Smooth muscle cell of trachea (primary cell): ENCODE measurements around the gene THAP5. TPM values are rescaled to one million over a fixed set of nuclear protein-coding genes. Genes with fewer than 3 reads are reported as not detected.

Experiments
- total RNA-seq: library from RNA; depleted of rRNA; stranded (reverse); fragments of >200 nt; gene quantifications from 2 replicates; pipeline ENCODE4 v1.2.1, GENCODE V29; 2014

The THAP5 gene, protein sequence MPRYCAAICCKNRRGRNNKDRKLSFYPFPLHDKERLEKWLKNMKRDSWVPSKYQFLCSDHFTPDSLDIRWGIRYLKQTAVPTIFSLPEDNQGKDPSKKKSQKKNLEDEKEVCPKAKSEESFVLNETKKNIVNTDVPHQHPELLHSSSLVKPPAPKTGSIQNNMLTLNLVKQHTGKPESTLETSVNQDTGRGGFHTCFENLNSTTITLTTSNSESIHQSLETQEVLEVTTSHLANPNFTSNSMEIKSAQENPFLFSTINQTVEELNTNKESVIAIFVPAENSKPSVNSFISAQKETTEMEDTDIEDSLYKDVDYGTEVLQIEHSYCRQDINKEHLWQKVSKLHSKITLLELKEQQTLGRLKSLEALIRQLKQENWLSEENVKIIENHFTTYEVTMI
- total RNA-seq, result 15.5 and 17.9 TPM in 2 replicates

GRCh38 chr7:108569381-108570145 is at the start of gene THAP5, which contains the start of gene DNAJB9:
Gene THAP5, minus strand, starts transcription at chr7:108569706. Its CDS starts 137 bp downstream, at chr7:108569569.
Gene DNAJB9, plus strand, starts transcription at chr7:108569874. Its CDS starts 1,853 bp downstream, at chr7:108571727.

DNA sequence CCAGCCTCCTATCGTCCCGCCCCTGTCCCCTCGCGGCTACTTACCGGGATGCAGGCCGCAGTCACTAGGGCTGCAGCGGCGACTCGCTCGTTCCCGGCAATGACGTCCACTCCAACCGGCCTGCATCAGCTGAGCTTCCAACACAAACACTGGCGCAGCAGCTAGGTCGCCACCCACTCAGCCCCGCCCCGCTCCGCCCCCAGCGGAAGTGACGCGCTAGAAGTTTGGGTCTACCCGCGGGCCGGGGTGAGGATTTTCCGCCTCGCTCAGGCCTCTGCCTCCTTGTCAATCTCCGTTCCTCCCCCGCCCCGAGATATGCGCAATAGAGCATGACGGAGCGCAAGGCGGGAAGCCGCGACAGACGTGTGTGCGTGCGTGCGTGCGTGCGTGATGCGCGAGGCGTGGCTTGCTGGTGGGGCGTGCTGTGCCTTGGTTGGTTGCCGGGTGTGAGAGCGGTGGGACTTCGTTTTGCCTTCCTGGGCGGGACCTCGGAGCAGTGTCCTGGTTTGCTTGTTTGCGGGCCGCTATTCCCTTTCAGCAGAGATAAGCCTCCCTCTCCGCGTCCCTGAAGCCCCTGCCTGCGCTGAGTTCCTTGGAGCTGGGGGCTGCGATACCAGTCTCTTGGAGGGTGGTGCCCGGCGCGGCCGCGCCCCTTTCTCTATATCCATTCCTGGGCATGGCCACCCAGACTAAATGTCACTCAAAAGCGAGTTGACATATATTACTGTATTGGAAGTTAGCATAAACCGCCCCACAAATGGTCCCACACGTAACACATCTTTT is 43.3 kb downstream of the THAP5 start, which contains the start of gene PNPLA8:
TSS of gene PNPLA8 (minus strand) at position 151 of the 783 bp plus-strand sequence. CDS start 10,644 bp downstream, outside the sequence.

Other genes with a start within 250 kb of the THAP5 start
- gene NRCAM, start 113.3 kb downstream of the THAP5 start, total RNA-seq, result 0.50 and 1.5 TPM in 2 replicates
- 32.3 and 41.7 TPM in 2 replicates for gene PNPLA8, start 43.6 kb downstream of the THAP5 start, total RNA-seq
- 10.8 and 44.0 TPM in 2 replicates for gene DNAJB9, start 168 bp upstream of the THAP5 start, total RNA-seq